ENCODE results near the gene CIDEB.

GRCh38 chr14:24327303-24327702 is 19.5 kb upstream of the CIDEB start:
- no peak for TF ChIP-seq REST (IDR thresholded peaks at IDR 0.05; ENCODE audit: insufficient read depth in 1 of 2, low read depth in 2 of 2, low read length in 2 of 2)
- no peak for TF ChIP-seq SIN3A (IDR thresholded peaks at IDR 0.05; ENCODE audit: borderline replicate concordance, insufficient read depth, low read length)

Measured in PFSK-1 (cell line).